H1 (cell line): ENCODE measurements around the gene MSI2. TPM values are rescaled to one million over a fixed set of nuclear protein-coding genes. Genes with fewer than 3 reads are reported as not detected.

ENCODE experiments used
- ASH2L ChIP-seq: fragments of 200-600, 300-600 bp; sonication (generic); IDR thresholded peaks from one replicate; pipeline ENCODE4 v1.7.1; 2017; ENCODE audit warnings: low read length
- HDAC6 ChIP-seq: IDR thresholded peaks from one replicate; pipeline ENCODE4 v1.7.1; 2012; ENCODE audit warnings: low read depth, mild to moderate bottlenecking, inconsistent platforms, low read length, moderate library complexity
- NRF1 ChIP-seq: IDR thresholded peaks from 2 replicates; pipeline ENCODE4 v1.6.1; 2011; ENCODE audit warnings: mild to moderate bottlenecking, low read depth, low read length, improper control_type of control experiment
- RAD21 ChIP-seq, 2 experiments: IDR thresholded peaks in 1 of 2; conservative IDR thresholded peaks in 1 of 2; 2 replicates each; pipeline ENCODE4 v1.6.1; 2011; ENCODE audit warnings: low read depth in 2 of 2, low read length in 2 of 2, improper control_type of control experiment in 1 of 2, inconsistent platforms in 1 of 2, mild to moderate bottlenecking in 1 of 2, moderate library complexity in 1 of 2
- SIRT6 ChIP-seq: IDR thresholded peaks from one replicate; pipeline ENCODE4 v1.7.1; 2012; ENCODE audit warnings: low read length, inconsistent platforms
- SP2 ChIP-seq: IDR thresholded peaks from 2 replicates; pipeline ENCODE4 v1.6.1; 2012; ENCODE audit warnings: mild to moderate bottlenecking, low read length, inconsistent platforms
- polyA plus RNA-seq, 7 experiments: library from polyadenylated mRNA; depleted of rRNA in 3 of 7; stranded (reverse) in 5 of 7; unstranded in 2 of 7; fragments of >200 nt in 5 of 7; fragments of 200-250 nt in 2 of 7; gene quantifications; 1 replicate in 5 of 7; 2 replicates in 1 of 7; 4 replicates in 1 of 7; pipeline versions ENCODE4 v1.2.1 to v1.2.3, GENCODE V29; 2011 to 2013; ENCODE audit warnings: missing spikeins in 2 of 7, mixed read lengths in 2 of 7
- total RNA-seq: library from RNA; stranded (reverse); fragmentation: NEBNext Ultra II Directional; extraction: Animal tissue kit (Norgen Biotek cat#: 25700); gene quantifications from 2 replicates; pipeline ENCODE4 v1.2.1, GENCODE V29; 2021

Gene MSI2
- total and polyA plus RNA-seq, 2 of the 8 experiments (the other 6 are each of a cell fraction or from before 2014, with no cell fraction given): 36.7 to 80.6 TPM

- TF ChIP-seq SIRT6 (no peak), HDAC6 (no peak), RAD21 (IDR thresholded peaks at IDR 0.05 in 1 of 2, conservative IDR thresholded peaks at IDR 0.05 in 1 of 2; ENCODE audit: low read depth in 2 of 2, low read length in 2 of 2) (no peak), SP2 (no peak), NRF1 (no peak), ASH2L (no peak)
These were observed 70.4 kb downstream of the MSI2 start (continued) for GRCh38 chr17:57326764-57327163.
